Stimulated activated CD8-positive, alpha-beta memory T cell treated with anti-CD3 and anti-CD28 coated beads, Interleukin-7, amount 100 ng/mL, for 4 hours (primary cell): Measurements from ENCODE around the gene GNAZ.
A peak's percentile ranks its signal among the peaks of the same experiment; 100 is the strongest.
"Not testable (repeated sequence)": the region's sequence is repeated elsewhere in the genome, so short reads cannot be mapped to it uniquely, and the experiment has no call there.

Experiments used
- DNase-seq, 2 donors: peaks; one replicate each; pipeline ENCODE4 v3.0.0-alpha.2; 2020; ENCODE audit warnings: low read depth in 2 of 2

Gene GNAZ

GRCh38 chr22:23133922-23134321, 63.6 kb downstream of the GNAZ start:
- DNase-seq: no peak

GRCh38 chr22:23136991-23137390, 66.7 kb downstream of the GNAZ start:
- DNase-seq: not testable (repeated sequence)

DNA sequence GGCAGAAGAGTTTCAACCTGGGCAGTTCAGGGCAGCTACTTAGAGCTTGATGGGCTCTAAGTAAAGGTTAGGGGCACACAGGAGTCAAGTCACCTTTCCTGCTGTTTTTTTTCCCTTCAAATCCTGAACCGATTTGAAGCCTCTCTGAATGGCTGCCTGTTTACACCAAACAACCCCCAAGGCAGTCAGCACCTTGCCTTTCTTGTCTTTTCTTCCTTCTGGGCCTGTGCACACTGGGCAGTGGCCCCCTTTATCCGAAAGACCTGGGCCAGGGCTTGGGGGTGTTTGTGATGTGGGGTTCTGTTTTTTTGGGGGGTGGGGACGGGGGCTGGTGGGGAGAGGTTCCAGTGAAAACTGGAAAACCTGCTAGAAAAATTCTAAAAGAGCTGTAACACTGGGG, 67.1 kb downstream of the GNAZ start:
- no peak for DNase-seq

- DNase-seq: peak; percentile 22 to 36
Observed at GRCh38 chr22:23137905-23138561, 67.7 kb downstream of the GNAZ start.

GRCh38 chr22:23138584-23139435, 68.5 kb downstream of the GNAZ start:
- no peak for DNase-seq

DNA sequence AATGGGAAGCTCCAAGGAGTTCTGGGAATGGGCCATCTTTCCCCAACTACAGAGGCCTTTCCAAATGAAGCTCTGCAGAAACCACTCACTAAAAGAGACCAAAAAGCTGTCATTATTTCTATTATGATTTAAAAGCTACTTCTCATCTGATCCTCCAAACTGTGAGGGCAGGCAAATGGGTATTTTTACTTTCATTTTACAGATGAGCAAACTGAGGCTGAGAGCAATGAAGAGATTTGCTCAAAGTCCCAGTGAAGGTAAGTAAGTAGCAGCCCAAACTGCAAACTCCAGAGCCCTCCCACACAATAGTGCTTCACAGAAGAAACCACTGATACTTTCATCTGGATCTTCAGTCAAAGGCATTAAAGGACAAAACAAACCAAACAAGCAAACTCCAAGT, 70.1 kb downstream of the GNAZ start:
- DNase-seq: no peak

- DNase-seq: no peak
Observed at GRCh38 chr22:23142546-23143105, 72.3 kb downstream of the GNAZ start.

DNA sequence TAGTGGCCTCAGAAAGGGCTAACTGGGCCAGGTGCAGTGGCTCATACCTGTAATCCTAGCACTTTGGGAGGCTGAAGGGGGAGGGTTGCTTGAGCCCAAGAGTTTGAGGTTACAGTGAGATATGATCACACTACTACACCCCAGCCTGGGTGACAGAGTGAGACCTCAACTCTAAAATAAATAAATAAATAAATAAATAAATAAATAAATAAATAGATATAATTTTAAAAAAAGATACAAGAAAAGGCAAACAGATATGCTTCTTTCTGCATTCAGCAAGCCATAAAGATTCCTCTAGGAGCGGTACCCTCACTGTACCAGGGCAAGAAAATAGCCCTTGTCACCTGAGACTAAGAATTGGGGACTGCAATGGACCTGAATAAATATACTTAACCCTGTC, 72.8 kb downstream of the GNAZ start:
- no peak for DNase-seq

GRCh38 chr22:23144432-23144831, 74.1 kb downstream of the GNAZ start:
- no peak for DNase-seq

- DNase-seq: peak; percentile 70 to 79
Observed at GRCh38 chr22:23144932-23145877, 74.9 kb downstream of the GNAZ start, which contains the start of gene RAB36. RAB36 (plus strand) TSS chr22:23145477; CDS start chr22:23146617, 1,140 bp downstream.

DNA sequence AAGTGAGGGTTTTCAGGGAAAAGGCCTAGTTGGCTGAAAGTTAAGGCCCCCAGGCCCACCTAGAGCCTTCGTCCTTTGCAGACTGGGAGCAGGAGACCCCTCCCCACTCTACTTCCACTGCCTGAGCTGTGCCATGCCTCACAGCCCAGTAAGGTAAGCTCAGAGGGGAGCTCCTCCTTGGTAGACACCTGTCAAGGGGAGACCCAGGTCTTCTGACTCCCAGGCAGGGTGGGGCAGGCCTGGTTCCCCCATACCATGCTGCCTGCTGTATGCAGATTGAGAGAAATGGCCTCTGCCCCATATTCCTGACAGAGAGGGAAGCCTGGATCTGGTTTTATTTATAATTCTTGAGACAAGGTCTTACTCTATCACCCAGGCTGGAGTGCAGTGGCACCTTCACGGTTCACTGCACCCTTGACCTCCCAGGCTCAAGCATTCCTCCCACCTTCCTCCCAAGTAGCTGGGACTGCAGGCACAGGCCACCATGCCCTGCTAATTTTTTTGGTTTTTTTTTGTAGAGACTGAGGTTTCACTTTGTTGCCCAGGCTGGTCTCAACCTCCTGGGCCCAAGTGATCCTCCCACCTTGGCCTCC, 75.7 kb downstream of the GNAZ start:
- DNase-seq: no peak

- DNase-seq: no peak
Observed at GRCh38 chr22:23146478-23147205, 76.3 kb downstream of the GNAZ start.

- no peak for DNase-seq
Observed at GRCh38 chr22:23147617-23148387, 77.5 kb downstream of the GNAZ start.

DNA sequence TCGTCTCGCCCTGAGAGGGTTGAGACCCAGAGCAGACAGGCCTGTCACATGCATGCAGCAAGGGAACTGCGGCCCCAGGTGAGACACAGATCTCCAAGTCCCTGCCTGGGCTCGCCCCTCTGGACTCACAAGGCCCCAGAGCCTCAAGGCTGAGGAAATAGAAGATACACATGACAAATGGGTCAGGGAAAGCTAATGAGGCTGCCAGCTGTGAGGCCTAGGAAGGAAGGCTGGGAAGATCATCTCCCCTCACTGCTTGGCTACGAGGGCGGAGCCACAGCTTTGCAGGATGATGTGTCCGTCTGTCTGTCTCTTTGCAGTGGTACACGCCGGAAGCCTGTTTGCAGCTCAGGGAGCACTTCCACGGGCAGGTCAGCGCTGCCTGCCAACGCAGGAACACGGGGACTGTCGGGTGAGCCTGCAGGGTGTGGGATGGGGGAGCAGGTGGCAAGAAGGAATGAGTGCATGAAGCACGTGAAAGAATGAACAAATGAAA, 79.5 kb downstream of the GNAZ start:
- DNase-seq: no peak

DNA sequence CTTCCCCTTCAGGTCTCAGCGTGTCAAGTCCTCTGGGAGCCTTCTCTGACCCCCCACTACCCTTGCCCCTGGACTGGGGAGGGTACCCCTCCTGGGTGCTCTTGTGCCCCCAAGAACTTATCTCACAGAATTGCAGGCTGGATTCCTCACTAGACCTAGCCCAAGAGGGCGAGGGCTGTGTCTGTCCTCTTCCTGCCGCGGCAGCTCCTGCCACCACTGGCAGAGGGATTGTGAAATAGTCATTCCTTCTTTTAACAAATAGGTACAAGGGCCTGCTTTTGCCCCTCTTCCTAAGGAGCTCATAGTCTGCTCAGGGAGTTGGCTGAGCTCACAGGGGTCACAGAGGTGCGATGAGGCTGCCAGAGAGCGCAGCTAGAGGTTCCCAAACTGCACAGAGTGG, 80.4 kb downstream of the GNAZ start:
- no peak for DNase-seq

- DNase-seq: no peak
Observed at GRCh38 chr22:23151827-23152226, 81.5 kb downstream of the GNAZ start.

- no peak for DNase-seq
Observed at GRCh38 chr22:23152238-23153114, 82.2 kb downstream of the GNAZ start.

- no peak for DNase-seq
Observed at GRCh38 chr22:23153994-23154393, 83.7 kb downstream of the GNAZ start.

GRCh38 chr22:23154461-23154860, 84.1 kb downstream of the GNAZ start:
- DNase-seq: no peak
